GM18508 (cell line): ENCODE measurements around the gene HLA-B.
"Not testable (repeated sequence)": the region's sequence is repeated elsewhere in the genome, so short reads cannot be mapped to it uniquely, and the experiment has no call there.

ENCODE experiments used
- ATAC-seq: cut with Tn5 transposase; IDR thresholded peaks from one replicate; pipeline ENCODE4 v1.9.1; 2021; ENCODE audit warnings: moderate number of reproducible peaks; ENCODE audit not compliant: insufficient read depth, unreplicated experiment

Gene HLA-B

GRCh38 chr6:31356946-31357466 lies at the start of gene HLA-B:
TSS of gene HLA-B (minus strand) at chr6:31357179. CDS start at chr6:31357158, 21 bp downstream.
- peak; percentile 79 for ATAC-seq

DNA sequence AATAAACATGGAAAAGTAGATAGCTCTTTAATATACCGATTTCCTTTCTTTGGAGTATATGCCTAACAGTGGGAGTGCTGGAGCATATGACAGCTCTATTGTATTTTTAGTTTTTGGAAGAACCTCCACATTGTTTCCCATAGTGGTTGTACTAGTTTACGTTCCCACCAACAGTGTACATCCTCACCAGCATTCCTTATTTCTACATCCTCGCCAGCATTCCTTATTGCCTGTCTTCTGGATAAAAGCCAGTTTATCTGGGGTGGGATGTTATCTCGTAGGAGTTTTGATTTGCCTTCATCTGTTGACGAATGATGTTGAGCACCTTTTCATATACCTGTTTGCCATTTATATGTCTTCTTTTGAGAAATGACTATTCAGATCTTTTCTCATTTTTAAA lies 49.0 kb upstream of the HLA-B start:
- ATAC-seq: no peak

DNA sequence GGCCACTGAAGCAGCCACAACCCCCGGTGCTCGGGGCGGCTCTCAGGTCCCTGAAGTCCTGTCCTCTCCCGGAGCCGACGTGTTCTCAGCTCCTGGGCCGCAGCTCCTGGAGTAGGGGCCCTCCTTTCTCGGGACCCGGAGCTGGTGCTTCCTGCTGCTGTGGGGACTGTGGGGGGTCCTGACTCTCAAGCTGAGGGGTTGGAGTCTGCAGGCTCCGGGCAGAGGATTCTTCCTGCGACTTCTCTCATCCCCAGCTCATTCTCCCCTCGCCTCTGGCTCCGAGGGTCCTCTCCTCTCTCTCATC lies 47.0 kb upstream of the HLA-B start:
- ATAC-seq: not testable (repeated sequence)

- ATAC-seq: no peak
Observed at GRCh38 chr6:31403283-31404060, 46.5 kb upstream of the HLA-B start, which contains the start of gene MICA. TSS of gene MICA (plus strand) at chr6:31403595. CDS start at chr6:31403633, 38 bp downstream.

DNA sequence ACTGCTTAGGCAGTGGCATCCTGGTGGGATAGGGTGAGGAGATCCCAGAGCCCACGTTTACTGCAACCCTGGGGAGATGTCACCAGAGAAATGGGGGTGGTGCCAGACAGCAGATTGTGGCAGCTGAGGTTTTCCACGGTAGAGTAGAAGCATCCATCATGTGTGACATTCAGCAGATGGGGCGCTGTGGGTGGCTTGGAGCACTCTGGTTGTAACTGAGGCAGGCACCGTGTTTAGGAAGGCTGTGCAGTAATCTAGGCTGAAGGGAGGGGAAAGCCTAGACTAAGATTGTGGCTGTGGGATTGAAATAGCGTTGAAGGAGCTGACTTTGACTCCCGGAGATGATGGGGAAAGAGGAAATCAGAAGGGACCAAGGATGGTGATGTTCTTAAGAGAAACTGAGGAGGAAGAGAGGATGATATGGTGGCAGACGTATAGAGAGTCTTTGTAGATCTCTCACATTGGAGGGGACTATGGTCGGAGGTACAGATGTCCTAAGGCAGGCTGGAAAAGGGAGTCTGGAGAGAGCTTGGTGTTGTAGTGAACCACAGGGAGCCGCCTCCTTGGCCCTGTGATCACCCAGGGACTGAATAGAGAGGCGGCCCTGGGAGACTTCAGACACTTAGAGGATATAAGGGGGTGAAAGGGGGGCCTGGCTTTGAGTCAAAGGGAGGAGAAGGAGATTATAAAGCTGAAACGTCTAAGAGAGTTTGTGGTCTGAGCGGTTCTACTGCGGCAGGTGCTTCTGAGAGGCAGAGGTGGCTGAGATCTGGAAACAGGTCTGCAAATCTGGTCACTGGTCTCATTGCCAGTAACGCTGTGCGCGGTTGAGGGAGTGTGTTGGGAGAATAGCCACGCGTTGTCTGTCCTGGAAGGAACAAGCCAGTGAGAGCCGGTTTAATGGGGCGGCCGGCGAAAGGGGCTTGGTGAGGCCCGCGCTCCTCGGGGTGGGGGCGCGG lies 45.6 kb upstream of the HLA-B start:
- ATAC-seq: no peak

DNA sequence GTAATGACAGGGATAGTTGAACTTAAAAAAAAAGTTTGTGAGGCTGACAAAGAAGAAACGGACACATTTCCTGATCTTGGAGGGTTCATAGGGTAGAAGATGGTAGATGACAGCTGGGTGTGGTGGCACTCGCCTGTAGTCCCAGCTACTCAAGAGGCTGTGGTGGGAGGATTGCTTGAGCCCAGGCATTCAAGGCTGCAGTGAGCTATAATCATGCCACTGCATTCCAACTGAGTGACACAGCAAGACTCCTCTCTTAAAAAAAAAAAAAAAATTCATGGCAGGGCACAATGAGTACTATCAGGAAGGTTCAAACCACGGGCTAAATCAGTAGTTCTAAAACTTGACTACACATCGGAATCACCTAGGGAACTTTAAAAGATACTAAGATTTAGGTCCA lies 44.4 kb upstream of the HLA-B start:
- no peak for ATAC-seq

- ATAC-seq: no peak
Observed at GRCh38 chr6:31400467-31401289, 43.7 kb upstream of the HLA-B start.

DNA sequence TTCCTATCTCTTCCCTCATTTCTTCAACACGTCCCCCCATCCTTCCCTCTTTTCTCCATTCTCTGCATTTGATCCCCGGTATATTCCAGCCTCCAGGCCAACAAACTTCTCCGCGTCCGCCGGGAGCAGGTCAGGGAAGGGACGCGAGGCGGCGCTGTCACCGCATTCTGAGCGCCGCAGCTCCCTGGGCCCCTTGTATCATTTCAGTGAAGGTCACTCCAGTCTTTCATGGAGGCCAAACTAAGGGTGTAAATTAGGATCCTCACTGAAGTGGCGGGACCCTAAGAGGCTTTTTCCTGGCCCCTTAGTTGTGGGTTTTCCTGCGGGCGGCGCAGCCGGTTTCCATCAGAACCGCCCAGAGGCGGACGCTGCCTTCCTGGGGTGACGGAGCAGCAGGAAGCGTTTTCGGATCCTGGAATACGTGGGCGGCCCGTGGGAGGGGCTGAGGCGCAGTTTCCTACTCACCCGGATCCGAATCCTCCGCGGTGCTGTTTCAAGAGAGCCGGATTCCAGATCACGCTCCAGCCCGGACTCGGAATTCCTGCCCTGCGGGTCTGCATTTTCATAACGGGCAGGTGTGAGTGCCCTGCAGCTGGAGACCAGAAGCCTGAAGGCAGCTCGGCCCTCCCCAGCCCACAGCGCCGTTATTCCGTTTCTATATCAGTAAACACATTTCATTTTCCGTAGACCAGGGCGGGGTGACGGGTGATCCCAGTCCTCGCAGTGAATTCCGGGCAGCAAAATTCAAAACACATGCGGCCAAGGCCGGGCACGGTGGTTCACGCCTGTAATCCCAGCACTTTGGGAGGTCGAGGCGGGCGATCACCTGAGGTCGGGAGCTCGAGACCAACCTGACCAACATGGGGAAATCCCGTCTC lies 42.8 kb upstream of the HLA-B start:
- no peak for ATAC-seq

GRCh38 chr6:31397901-31398525 lies 41.0 kb upstream of the HLA-B start:
- ATAC-seq: no peak

GRCh38 chr6:31397153-31397499 lies 40.1 kb upstream of the HLA-B start:
- not testable (repeated sequence) for ATAC-seq

DNA sequence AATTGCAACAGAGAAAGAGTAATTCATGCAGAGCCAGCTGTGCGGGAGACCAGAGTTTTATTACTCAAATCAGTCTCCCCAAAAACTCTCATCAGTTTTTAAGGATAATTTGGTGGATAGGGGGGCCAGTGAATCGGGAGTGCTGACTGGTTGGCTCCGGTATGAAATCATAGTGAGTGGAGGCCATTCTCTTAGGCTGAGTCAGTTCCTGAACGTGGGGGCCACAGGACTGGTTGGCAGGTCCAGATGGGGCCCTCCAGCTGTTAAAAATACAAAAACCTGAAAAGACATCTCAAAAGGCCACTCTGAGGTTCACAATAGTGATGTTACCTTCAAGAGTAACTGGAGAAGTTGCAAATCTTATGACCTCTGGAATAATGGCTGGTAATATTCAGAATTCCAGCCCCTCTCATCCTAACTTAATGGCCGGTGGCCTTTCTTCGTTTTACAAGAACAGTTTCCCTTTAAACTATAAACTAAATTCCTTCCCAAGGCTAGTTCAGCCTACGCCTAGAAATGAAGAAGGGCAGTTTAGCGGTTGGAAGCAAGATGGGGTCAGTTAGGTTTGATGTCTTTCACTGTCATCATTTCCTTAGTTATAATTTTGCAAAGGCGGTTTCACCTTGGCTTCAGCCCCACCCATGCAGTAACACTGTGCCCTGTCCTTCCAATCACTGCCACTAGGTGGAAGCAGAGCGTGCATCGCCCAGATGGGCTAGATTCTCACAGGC lies 39.6 kb upstream of the HLA-B start:
- no peak for ATAC-seq

GRCh38 chr6:31395832-31396231 lies 38.9 kb upstream of the HLA-B start:
- no peak for ATAC-seq

DNA sequence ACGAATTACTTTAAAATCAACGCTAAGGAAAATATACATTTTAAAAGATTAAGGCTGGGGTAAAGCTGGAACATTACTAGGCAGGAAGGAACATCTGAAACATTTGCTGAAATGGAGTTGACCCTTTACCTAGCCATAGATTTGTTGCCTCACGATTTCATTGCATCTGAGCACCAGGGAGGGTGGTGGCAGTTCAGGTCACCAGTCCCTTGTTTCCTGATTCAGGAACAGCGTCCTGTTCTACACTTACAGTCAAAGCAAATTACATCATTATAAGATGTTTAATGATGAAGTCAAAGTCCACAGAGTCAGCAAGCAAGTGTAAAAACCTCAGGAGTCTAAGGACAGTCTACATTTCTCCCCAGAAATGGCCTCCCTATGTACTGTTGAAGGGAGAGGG lies 37.4 kb upstream of the HLA-B start:
- ATAC-seq: no peak

GRCh38 chr6:31393932-31394331 lies 37.0 kb upstream of the HLA-B start:
- ATAC-seq: no peak

DNA sequence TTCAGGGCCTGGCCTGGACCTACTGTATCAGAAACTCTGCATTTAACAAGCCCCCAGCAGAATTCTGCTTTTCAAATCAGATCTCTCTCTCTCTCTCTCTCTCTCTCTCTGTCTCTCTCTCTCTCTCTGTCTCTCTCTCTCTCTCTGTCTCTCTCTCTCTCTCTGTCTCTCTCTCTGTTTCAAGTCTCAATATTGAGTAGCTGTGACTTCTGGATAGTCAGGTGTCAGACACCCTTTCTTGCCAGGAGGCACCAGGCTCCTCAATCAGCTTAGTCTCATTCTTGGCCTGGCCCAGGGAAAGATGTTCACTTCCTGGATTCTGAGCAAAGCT lies 32.8 kb upstream of the HLA-B start:
- ATAC-seq: not testable (repeated sequence)

- ATAC-seq: not testable (repeated sequence)
Observed at GRCh38 chr6:31388916-31389801, 32.2 kb upstream of the HLA-B start.

GRCh38 chr6:31386977-31387376 lies 30.0 kb upstream of the HLA-B start:
- no peak for ATAC-seq
